AG04449 (cell line): ENCODE measurements around the gene ANKRD22.

Experiments used
- CTCF ChIA-PET: fragments of 350-600 bp; formaldehyde crosslinking; extraction: SDS; loops from one replicate; lab custom pipeline; 2021; ENCODE audit warnings: antibody characterized with exemption; lab: Yijun Ruan, JAX
- POLR2A ChIA-PET: fragments of 400-600, 350-600 bp; formaldehyde crosslinking; extraction: SDS; loops from one replicate; lab custom pipeline; 2020; ENCODE audit warnings: antibody characterized with exemption, inconsistent platforms; lab: Yijun Ruan, JAX
- DNase-seq: peaks from one replicate; pipeline ENCODE4 v3.0.0-alpha.2; 2010; ENCODE audit warnings: low read depth, low spot score
- H3K4me3 ChIP-seq: 2 replicates; pipeline ENCODE4 v1.5.1; 2011; ENCODE audit warnings: low read depth, mild to moderate bottlenecking, control low read depth, low read length
- TF ChIP-seq, protein P1 (sequence below): IDR thresholded peaks from one replicate; pipeline ENCODE4 v1.5.1; 2011; ENCODE audit warnings: mild to moderate bottlenecking, moderate library complexity, low read length, control low read depth, inconsistent platforms; ENCODE audit not compliant: insufficient read depth; ENCODE audit errors: missing control alignments

Gene ANKRD22

DNA sequence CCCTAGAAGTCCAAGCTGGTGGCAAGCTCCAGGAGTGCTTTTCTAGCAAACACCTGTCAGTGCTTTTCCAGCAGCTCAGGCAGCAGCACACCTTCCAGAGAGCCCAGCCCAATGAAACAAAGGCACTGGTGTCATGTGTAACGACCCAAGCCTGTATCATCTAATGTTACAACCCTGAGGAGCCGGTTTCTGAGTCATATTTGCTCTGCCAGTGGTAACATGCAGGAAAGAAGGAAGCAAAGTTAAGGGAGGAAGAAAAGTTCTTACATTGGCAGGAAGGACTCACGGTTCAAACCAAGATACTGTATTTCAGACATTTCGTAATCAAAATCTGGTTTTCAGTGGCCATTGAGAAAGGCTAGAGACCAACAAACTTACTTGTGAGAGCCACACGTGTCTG lies at the start of gene ANKRD22:
TSS of gene ANKRD22 (minus strand) at position 139 of the 400 bp plus-strand sequence. CDS start 237 bp downstream, outside the sequence.
- ChIA-PET POLR2A (no interaction called here), CTCF (interaction anchor here (1.0 to 3.1 kb wide), 4 partner anchors 16 to 83 kb away, joined by 3 to 18 read pairs (median 8); no protein-coding TSS in a partner anchor)
- no peak within 1 kb of the TSS for H3K4me3 ChIP-seq
- DNase-seq: no peak
- TF ChIP-seq, protein P1, sequence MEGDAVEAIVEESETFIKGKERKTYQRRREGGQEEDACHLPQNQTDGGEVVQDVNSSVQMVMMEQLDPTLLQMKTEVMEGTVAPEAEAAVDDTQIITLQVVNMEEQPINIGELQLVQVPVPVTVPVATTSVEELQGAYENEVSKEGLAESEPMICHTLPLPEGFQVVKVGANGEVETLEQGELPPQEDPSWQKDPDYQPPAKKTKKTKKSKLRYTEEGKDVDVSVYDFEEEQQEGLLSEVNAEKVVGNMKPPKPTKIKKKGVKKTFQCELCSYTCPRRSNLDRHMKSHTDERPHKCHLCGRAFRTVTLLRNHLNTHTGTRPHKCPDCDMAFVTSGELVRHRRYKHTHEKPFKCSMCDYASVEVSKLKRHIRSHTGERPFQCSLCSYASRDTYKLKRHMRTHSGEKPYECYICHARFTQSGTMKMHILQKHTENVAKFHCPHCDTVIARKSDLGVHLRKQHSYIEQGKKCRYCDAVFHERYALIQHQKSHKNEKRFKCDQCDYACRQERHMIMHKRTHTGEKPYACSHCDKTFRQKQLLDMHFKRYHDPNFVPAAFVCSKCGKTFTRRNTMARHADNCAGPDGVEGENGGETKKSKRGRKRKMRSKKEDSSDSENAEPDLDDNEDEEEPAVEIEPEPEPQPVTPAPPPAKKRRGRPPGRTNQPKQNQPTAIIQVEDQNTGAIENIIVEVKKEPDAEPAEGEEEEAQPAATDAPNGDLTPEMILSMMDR: no peak

DNA sequence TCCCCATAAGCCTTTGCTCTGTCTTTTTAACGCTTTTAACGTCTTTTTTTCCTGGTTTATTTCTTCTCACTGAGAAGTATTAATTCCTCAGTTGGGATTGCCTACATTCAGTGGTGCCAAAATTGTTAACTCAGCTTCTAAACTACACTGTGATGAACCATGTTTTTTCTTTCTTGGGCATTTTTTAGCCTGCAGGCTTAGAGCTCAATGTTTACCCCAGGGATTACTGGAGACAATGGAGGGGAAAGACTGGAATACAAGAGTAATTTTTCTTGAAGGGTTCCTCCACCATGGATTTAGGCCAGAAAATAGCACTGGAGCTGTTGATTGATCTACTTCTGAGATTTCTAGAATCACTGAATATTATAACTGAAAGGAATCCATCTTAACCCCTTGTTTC lies 48.2 kb upstream of the ANKRD22 start:
- TF ChIP-seq, protein P1: no peak
- H3K4me3 ChIP-seq: no peak overlapping the region
- POLR2A ChIA-PET: no interaction called here
- no peak for DNase-seq
- CTCF ChIA-PET: interaction anchor here (1.5 to 7.1 kb wide), 4 partner anchors 8 to 317 kb away, joined by 4 to 41 read pairs (median 15); partner anchors contain the start of gene RNLS

DNA sequence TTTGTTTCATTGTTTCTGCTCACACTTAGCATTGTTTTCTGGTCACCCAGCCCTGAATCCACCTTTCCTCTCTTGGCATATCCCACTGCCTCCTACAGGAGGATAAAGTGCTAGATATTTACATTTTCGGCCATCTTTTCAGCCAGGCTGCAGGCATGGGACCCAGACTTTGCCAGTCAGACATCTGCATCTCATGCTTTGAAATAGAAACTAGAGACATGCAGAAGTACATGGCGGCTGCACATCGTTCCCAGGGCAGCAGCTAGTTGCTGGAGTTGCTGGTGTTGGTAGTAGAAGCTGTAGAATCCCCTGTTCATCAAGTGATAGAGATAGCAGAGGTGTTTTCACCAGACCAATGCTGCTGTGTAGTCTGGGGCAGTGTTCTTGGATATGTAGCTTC lies 47.1 kb upstream of the ANKRD22 start:
- TF ChIP-seq, protein P1: no peak
- ChIA-PET POLR2A (no interaction called here), CTCF (interaction anchor here (1.5 to 7.1 kb wide), 3 partner anchors 35 to 64 kb away, joined by 3 to 41 read pairs (median 25); no protein-coding TSS in a partner anchor)
- no peak overlapping the region for H3K4me3 ChIP-seq
- no peak for DNase-seq

DNA sequence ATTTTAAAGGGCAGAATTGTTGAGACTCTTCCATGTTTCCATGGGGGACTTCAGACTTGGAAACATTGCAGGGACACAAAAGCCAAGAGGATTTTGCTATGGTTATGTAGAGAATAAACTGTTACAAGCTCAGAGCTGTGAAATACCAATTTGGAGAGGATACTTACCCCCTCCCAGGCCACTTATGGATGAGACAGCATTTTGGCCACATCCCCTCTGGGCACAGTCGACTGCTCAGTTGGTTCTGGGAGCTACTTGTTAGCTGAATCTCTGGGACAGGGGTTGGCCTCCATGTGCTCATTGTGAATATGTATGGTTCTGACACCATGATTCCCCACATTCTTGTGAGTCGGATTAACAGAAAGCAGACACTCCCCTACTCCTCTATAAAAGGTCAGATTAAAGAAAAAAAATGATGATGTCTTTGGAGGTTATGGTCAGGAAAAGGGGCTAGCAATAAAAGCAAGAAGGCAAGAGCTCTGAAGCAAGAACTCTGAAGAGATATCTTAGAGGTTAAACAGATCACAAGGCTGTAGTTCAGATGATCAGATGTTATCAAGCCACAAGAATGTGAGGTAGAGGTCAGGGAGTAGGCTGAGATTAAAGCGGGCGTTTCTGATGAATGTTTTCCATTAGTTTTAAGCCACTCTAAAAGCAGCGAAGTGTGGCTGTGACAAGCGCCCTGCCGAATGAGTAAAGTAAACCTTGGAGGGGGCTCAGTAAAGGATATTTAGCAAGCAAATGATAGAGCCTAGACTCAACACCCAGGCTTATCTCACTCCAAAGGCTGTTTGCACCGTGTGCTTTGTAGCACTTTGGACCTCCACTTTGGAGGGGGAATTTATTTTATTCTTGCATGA lies 45.6 kb upstream of the ANKRD22 start:
- ChIA-PET POLR2A (interaction anchor here (0.7 kb wide), 1 partner anchor 46 kb away, joined by 3 read pairs; no protein-coding TSS in a partner anchor), CTCF (interaction anchor here (0.9 to 7.1 kb wide), 5 partner anchors 8 to 61 kb away, joined by 3 to 41 read pairs (median 3); no protein-coding TSS in a partner anchor)
- H3K4me3 ChIP-seq: no peak overlapping the region
- DNase-seq: no peak
- TF ChIP-seq, protein P1: no peak

DNA sequence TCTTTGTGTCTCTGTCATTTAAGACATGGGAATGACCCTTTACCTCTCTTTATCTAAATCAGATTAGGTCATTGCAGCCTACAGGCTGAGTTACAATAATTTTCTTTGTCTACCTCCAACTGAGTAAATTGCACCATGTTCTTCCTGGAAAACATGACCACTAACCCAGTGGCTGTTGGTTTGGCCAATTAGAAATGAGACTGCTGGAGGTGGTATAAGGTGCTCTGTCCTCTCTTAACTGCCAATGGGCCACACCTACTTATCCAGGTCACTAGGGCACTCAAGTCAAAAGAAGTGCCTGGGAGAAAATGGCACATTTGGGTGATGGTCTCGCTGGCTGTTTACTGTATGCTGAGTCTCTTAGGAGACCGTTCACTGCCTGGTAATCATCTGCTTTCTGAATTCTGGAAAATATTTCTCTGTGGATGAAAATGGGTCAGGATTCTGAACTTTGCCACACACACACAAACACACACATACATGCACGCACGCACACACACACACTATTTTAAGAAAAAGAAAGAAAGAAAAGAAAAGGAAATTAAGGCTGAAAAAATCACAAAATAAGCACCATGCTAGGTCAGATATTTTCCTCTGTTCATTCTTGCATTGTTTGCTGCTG lies 44.8 kb upstream of the ANKRD22 start:
- POLR2A ChIA-PET: no interaction called here
- no peak overlapping the region for H3K4me3 ChIP-seq
- CTCF ChIA-PET: interaction anchor here (1.3 to 7.1 kb wide), 4 partner anchors 8 to 61 kb away, joined by 3 to 41 read pairs (median 6); no protein-coding TSS in a partner anchor
- no peak for DNase-seq
- TF ChIP-seq, protein P1: no peak
